Testis (tissue), 3 donors: Measurements from ENCODE around the gene TAF1A. TPM values are rescaled to one million over a fixed set of nuclear protein-coding genes. Genes with fewer than 3 reads are reported as not detected.

ENCODE experiments used
- DNase-seq: peaks from one replicate; pipeline ENCODE4 v3.0.0-alpha.2; 2019
- H3K27ac ChIP-seq, 2 donors: fragments of 200-600 bp; sonication (generic); one replicate each; pipeline ENCODE4 v1.5.1; 2019
- H3K27me3 ChIP-seq: fragments of 200-600 bp; sonication (generic); one replicate; pipeline ENCODE4 v1.5.1; 2019
- H3K36me3 ChIP-seq: fragments of 200-600 bp; sonication (generic); one replicate; pipeline ENCODE4 v1.5.1; 2017; ENCODE audit warnings: low read depth; ENCODE audit errors: missing control alignments
- H3K4me1 ChIP-seq: fragments of 200-600 bp; sonication (generic); one replicate; pipeline ENCODE4 v1.5.1; 2019
- H3K4me3 ChIP-seq, 2 donors: fragments of 200-600 bp; sonication (generic); one replicate each; pipeline ENCODE4 v1.5.1; 2017 to 2019
- H3K9me3 ChIP-seq: fragments of 200-600 bp; sonication (generic); one replicate; pipeline ENCODE4 v1.5.1; 2017
- POLR2A ChIP-seq: fragments of 450-650 bp; IDR thresholded peaks from one replicate; pipeline ENCODE4 v1.6.1; 2017; ENCODE audit warnings: antibody characterized with exemption, mild to moderate bottlenecking, moderate library complexity
- WGBS, 2 donors: methylation state at CpG; one replicate each; pipeline ENCODE4 v1.1.5; 2018; 5-methylcytosine and 5-hydroxymethylcytosine counted together
- intact Hi-C: fragments of 100-400 bp; cut with DNase I; formaldehyde crosslinking; loops from one replicate; pipeline ENCODE4 v1.15.1; 2023; ENCODE audit warnings: low total_unique reads
- polyA plus RNA-seq: library from polyadenylated mRNA; stranded (reverse); fragments of 350-450 nt; fragmentation: Illumina TruSeq; extraction: RNeasy Lipid Tissue Mini Kit (QIAGEN cat#74804); gene quantifications from one replicate; pipeline ENCODE4 v1.2.3, GENCODE V29; 2014; ENCODE audit warnings: low read depth, low replicate concordance; ENCODE audit not compliant: insufficient read depth
- total RNA-seq, 2 donors: library from RNA; depleted of rRNA; stranded (reverse); fragments of >200 nt; gene quantifications; one replicate each; pipeline ENCODE4 v1.2.3, GENCODE V29; 2016
- TF ChIP-seq, protein P1 (sequence below), 3 experiments: fragments of 450-650 bp in 2 of 3; fragments of 200-600 bp in 1 of 3; sonication (generic) in 1 of 3; IDR thresholded peaks; one replicate each; pipeline ENCODE4 v1.5.1; 2016 to 2019; ENCODE audit warnings: antibody characterized with exemption in 3 of 3, mild to moderate bottlenecking in 2 of 3, moderate library complexity in 1 of 3

The TAF1A gene
- total and polyA plus RNA-seq, 3 donors from 2014 or later: 12.4 to 15.1 (median 13.2) TPM

DNA sequence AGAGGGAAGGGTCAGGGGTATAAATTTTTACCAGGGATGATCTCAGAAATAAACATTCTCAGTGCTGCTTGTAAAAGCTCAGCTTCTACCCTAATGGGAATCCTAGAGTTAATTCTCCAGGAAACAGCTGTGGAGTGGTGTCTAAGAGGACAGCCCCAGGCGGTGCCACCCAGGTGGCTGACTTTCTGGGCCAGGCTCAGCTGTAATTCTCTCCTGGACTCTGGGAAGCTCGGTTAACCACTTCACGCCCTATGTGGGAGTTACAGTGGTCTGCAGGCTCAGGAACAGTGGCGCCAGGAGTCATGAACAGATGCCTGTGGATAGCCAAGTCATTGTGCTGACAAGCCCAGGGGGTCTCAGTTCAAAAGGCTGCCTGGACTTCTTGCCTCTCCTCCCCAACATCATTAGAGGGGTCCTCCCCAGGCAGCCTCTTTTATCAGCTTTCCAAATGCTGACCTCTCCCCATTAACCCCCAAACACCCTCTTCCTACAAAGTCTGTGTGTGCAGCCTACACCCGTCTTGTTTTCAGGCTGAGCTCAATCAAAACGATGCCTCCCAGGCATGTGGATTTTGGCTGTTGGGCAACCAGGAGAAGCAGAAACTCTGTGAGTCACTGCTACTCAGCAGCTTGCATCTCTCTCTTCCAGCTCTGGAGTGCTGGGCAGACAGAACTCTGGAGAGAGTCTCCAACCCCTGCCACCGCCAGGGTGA is 43.0 kb downstream of the TAF1A start:
- no peaks in the 10 kb centered on the region for H3K27me3 ChIP-seq
- H3K9me3 ChIP-seq: no peaks in the 10 kb centered on the region
- no peaks in the 10 kb centered on the region for H3K36me3 ChIP-seq
- no peaks in the 10 kb centered on the region for H3K4me1 ChIP-seq
- H3K27ac ChIP-seq: no peak overlapping the region
- H3K4me3 ChIP-seq: no peak overlapping the region
- no peak for TF ChIP-seq POLR2A
- 28 to 34% methylated on average over 6 to 7 of the region's 7 CpGs for WGBS, 2 donors
- intact Hi-C loops: no loop called here
- DNase-seq: no peak

DNA sequence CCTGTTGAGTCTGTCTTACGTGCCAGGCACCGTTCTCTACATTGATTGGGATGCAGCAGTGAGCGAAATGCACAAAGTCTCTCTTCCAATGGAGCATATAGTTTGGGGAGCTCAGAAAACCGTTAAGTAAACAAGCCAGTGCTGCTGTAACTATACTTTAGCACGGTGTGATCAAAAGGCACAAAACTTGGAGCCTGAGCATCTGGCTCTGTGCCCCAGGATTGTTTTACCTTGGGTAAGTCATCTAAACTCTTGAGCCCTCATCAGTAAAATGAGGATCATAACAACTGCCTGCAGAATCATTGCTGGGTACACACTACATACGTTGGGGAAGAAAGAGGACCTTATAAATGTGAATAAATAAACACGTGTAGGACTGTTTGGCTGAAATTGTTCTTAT is 43.6 kb downstream of the TAF1A start:
- no peak for TF ChIP-seq POLR2A
- TF ChIP-seq, protein P1, sequence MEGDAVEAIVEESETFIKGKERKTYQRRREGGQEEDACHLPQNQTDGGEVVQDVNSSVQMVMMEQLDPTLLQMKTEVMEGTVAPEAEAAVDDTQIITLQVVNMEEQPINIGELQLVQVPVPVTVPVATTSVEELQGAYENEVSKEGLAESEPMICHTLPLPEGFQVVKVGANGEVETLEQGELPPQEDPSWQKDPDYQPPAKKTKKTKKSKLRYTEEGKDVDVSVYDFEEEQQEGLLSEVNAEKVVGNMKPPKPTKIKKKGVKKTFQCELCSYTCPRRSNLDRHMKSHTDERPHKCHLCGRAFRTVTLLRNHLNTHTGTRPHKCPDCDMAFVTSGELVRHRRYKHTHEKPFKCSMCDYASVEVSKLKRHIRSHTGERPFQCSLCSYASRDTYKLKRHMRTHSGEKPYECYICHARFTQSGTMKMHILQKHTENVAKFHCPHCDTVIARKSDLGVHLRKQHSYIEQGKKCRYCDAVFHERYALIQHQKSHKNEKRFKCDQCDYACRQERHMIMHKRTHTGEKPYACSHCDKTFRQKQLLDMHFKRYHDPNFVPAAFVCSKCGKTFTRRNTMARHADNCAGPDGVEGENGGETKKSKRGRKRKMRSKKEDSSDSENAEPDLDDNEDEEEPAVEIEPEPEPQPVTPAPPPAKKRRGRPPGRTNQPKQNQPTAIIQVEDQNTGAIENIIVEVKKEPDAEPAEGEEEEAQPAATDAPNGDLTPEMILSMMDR (IDR thresholded peaks at IDR 0.05): no peak
- no peak for DNase-seq
- WGBS, 2 donors: 64 to 66% methylated on average over 7 of the region's 7 CpGs
- Histone ChIP-seq H3K27ac (no peak overlapping the region), H3K36me3 (no peaks in the 10 kb centered on the region), H3K9me3 (no peaks in the 10 kb centered on the region), H3K4me3 (no peak overlapping the region), H3K27me3 (no peaks in the 10 kb centered on the region), H3K4me1 (no peaks in the 10 kb centered on the region)
- intact Hi-C loops: no loop called here

DNA sequence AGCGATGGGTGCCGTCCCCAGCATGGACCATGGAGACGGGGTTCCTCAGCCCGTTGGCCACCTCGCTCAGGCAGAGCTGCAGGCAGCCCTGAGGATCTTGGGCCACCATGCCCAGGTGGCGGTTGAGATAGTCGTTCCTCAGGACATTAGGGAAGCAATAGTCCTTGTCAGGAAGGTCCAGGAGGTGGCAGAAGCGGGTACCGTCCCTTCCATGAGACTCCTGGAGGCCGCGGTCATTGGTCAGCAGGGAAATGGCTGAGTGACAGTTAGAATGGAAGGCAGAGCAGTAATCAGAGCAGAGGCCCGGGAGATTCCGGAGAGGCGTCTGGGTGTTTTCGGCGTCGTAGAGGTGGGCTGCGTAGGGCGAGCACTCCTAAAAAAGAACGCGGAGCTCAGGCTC is 45.9 kb downstream of the TAF1A start:
- Histone ChIP-seq H3K36me3 (no peaks in the 10 kb centered on the region), H3K4me3 (peak overlapping the region in 1 of 2 donors; percentile 39), H3K9me3 (no peaks in the 10 kb centered on the region), H3K4me1 (no peaks in the 10 kb centered on the region), H3K27ac (no peak overlapping the region), H3K27me3 (no peaks in the 10 kb centered on the region)
- TF ChIP-seq, protein P1 (IDR thresholded peaks at IDR 0.05): no peak
- no peak for TF ChIP-seq POLR2A
- 53 to 77% methylated on average over 21 of the region's 21 CpGs for WGBS, 2 donors
- no peak for DNase-seq
- intact Hi-C loops: no loop called here

DNA sequence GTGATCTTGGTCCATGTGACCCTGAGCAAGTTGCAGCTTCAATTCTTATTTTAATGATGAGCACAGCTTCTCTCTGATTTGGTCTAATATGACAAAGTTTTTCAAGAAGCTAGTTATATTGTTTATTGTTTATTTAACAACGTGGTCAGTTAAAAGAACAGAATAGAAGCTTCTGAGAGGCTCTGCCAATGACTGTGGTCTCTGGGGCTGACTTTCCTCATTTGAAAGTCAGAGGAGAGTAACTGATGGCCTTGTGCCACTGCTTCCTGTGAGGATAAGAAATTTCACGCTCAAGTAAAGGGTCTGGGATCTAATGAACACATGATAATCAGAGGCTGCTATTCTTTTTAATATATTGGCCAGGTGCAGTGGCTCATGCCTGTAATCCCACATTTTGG is 49.1 kb downstream of the TAF1A start:
- TF ChIP-seq POLR2A: no peak
- TF ChIP-seq, protein P1 (IDR thresholded peaks at IDR 0.05): no peak
- no peaks in the 10 kb centered on the region for H3K36me3 ChIP-seq
- H3K9me3 ChIP-seq: no peaks in the 10 kb centered on the region
- 43 to 51% methylated on average over 2 of the region's 2 CpGs for WGBS, 2 donors
- no peak for DNase-seq
- no peak overlapping the region for H3K27ac ChIP-seq
- intact Hi-C loops: no loop called here
- H3K4me1 ChIP-seq: no peaks in the 10 kb centered on the region
- H3K27me3 ChIP-seq: no peaks in the 10 kb centered on the region
- H3K4me3 ChIP-seq: no peak overlapping the region

DNA sequence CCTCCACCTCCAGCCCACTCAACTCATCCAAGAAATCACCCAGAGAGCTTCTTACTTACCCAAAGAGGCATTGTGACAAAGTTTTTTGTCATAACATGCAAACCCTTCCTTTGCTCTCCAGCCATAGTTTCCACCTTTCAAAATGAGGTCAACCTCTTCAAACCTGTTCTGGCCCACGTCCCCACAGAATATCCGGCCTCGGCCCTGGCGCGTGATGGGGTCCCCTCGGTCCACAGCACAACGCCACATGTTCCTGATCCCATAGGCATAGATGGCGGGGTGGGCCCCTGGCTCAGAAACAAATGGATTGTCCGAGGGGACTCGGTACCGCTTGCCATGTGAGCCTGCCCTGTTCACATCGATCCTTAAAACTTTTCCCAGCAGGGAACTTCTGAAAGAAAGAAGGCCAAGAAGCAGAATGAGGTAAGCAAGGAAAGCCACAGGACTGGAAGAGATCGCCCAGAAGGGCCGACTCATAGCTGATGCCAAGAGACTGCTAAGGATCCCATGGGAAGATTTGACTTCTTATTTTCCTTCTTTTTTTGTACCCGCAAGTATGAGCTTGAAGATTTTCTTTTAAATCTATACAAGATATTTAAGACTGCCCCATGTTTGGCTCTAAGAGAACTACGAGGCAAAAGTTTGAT is 49.7 kb downstream of the TAF1A start:
- TF ChIP-seq, protein P1 (IDR thresholded peaks at IDR 0.05): no peak
- no peak for TF ChIP-seq POLR2A
- no peaks in the 10 kb centered on the region for H3K9me3 ChIP-seq
- 71 to 84% methylated on average over 16 of the region's 16 CpGs for WGBS, 2 donors
- no peak overlapping the region for H3K27ac ChIP-seq
- H3K4me3 ChIP-seq: no peak overlapping the region
- DNase-seq: no peak
- no peaks in the 10 kb centered on the region for H3K27me3 ChIP-seq
- H3K36me3 ChIP-seq: no peaks in the 10 kb centered on the region
- intact Hi-C loops: no loop called here
- no peaks in the 10 kb centered on the region for H3K4me1 ChIP-seq
